Measurements from ENCODE around the gene LEP. TPM values are rescaled to one million over a fixed set of nuclear protein-coding genes. Genes with fewer than 3 reads are reported as not detected.

Gene LEP
- total and polyA plus RNA-seq, 7 experiments from 2014 or later = 0.10 TPM; not detected in 6

GRCh38 chr7:128205068-128205467 is 36.0 kb upstream of the LEP start:
- CTCF ChIA-PET = interaction anchor here (8.1 kb wide), 1 partner anchor 496 kb away, joined by 164 read pairs; no protein-coding TSS in a partner anchor
- ATAC-seq = no peak
- no peak overlapping the region for H3K27ac ChIP-seq (ENCODE audit: low read depth, low read length)
- no peaks in the 10 kb centered on the region for H3K9me3 ChIP-seq (ENCODE audit: control insufficient read depth in 2 of 3, low read length in 3 of 3)
- H3K27me3 Mint-ChIP-seq = peaks cover 33 to 52% (median 46%) of the 10 kb centered on the region in 5 donors
- H3K4me3 ChIP-seq (ENCODE audit: low read length) = no peak overlapping the region
- peaks cover 0 to 2% (median 0%) of the 10 kb centered on the region in 11 donors for H3K9me3 Mint-ChIP-seq
- H3K36me3 Mint-ChIP-seq = peaks cover 0 to 7% (median 0%) of the 10 kb centered on the region in 5 donors
- no peak overlapping the region for H3K4me3 Mint-ChIP-seq
- POLR2A ChIA-PET = no interaction called here
- H3K4me1 Mint-ChIP-seq = peaks cover 4 to 22% (median 21%) of the 10 kb centered on the region in 7 donors
- H3K27me3 ChIP-seq (ENCODE audit: control insufficient read depth in 2 of 2, insufficient read depth in 2 of 2, low read length in 2 of 2) = peaks cover 0 to 23% of the 10 kb centered on the region in 2 donors
- H3K36me3 ChIP-seq (ENCODE audit: control insufficient read depth in 2 of 3, insufficient read depth in 3 of 3, low read length in 3 of 3) = no peaks in the 10 kb centered on the region
- no peak for DNase-seq
- intact Hi-C loops (cut with micrococcal nuclease) = loop anchor here in 1 of 2 donors (10.0 kb wide), 2 partner anchors 170 to 700 kb away; partner anchors contain the start of gene LRRC4
- no peak overlapping the region for H3K27ac Mint-ChIP-seq
- H3K4me1 ChIP-seq (ENCODE audit: control insufficient read depth in 2 of 2, insufficient read depth in 2 of 2, low read length in 2 of 2) = peaks cover 0 to 8% of the 10 kb centered on the region in 2 donors

GRCh38 chr7:128206017-128206746 is 34.9 kb upstream of the LEP start:
- H3K4me3 Mint-ChIP-seq = no peak overlapping the region
- DNase-seq (no peak), ATAC-seq (no peak)
- peaks cover 0 to 2% (median 0%) of the 10 kb centered on the region in 11 donors for H3K9me3 Mint-ChIP-seq
- POLR2A ChIA-PET = no interaction called here
- H3K4me1 ChIP-seq (ENCODE audit: control insufficient read depth in 2 of 2, insufficient read depth in 2 of 2, low read length in 2 of 2) = peaks cover 0 to 8% of the 10 kb centered on the region in 2 donors
- peaks cover 0 to 7% (median 0%) of the 10 kb centered on the region in 5 donors for H3K36me3 Mint-ChIP-seq
- H3K27ac Mint-ChIP-seq = no peak overlapping the region
- no peak overlapping the region for H3K27ac ChIP-seq (ENCODE audit: low read depth, low read length)
- H3K36me3 ChIP-seq (ENCODE audit: control insufficient read depth in 2 of 3, insufficient read depth in 3 of 3, low read length in 3 of 3) = no peaks in the 10 kb centered on the region
- H3K9me3 ChIP-seq (ENCODE audit: control insufficient read depth in 2 of 3, low read length in 3 of 3) = no peaks in the 10 kb centered on the region
- peaks cover 0 to 18% of the 10 kb centered on the region in 2 donors for H3K27me3 ChIP-seq (ENCODE audit: control insufficient read depth in 2 of 2, insufficient read depth in 2 of 2, low read length in 2 of 2)
- no peak overlapping the region for H3K4me3 ChIP-seq (ENCODE audit: low read length)
- intact Hi-C loops (cut with micrococcal nuclease) = loop anchor here in 1 of 2 donors (10.0 kb wide), 2 partner anchors 171 to 701 kb away; partner anchors contain the start of gene LRRC4
- CTCF ChIA-PET = interaction anchor here (8.1 kb wide), 1 partner anchor 498 kb away, joined by 164 read pairs; no protein-coding TSS in a partner anchor
- peaks cover 4 to 13% (median 13%) of the 10 kb centered on the region in 7 donors for H3K4me1 Mint-ChIP-seq
- H3K27me3 Mint-ChIP-seq = peaks cover 24 to 43% (median 39%) of the 10 kb centered on the region in 5 donors

GRCh38 chr7:128206747-128207500 is 34.2 kb upstream of the LEP start:
- Mint-ChIP-seq H3K4me1 (peaks cover under 1 to 8% (median 6%) of the 10 kb centered on the region in 7 donors), H3K27me3 (peaks cover 19 to 36% (median 33%) of the 10 kb centered on the region in 5 donors), H3K36me3 (peaks cover 0 to 1% (median 0%) of the 10 kb centered on the region in 5 donors), H3K27ac (no peak overlapping the region), H3K4me3 (no peak overlapping the region), H3K9me3 (no peaks in the 10 kb centered on the region)
- Histone ChIP-seq H3K27me3 (ENCODE audit: control insufficient read depth in 2 of 2, insufficient read depth in 2 of 2, low read length in 2 of 2) (peaks cover 0 to 14% of the 10 kb centered on the region in 2 donors), H3K36me3 (ENCODE audit: control insufficient read depth in 2 of 3, insufficient read depth in 3 of 3, low read length in 3 of 3) (no peaks in the 10 kb centered on the region), H3K4me3 (ENCODE audit: low read length) (no peak overlapping the region), H3K4me1 (ENCODE audit: control insufficient read depth in 2 of 2, insufficient read depth in 2 of 2, low read length in 2 of 2) (peaks cover 0 to 3% of the 10 kb centered on the region in 2 donors), H3K27ac (ENCODE audit: low read depth, low read length) (no peak overlapping the region), H3K9me3 (ENCODE audit: control insufficient read depth in 2 of 3, low read length in 3 of 3) (no peaks in the 10 kb centered on the region)
- ChIA-PET POLR2A (no interaction called here), CTCF (interaction anchor here (8.1 kb wide), 1 partner anchor 498 kb away, joined by 164 read pairs; no protein-coding TSS in a partner anchor)
- DNase-seq (peak in 1 of 9 donors; percentile 16), ATAC-seq (no peak)
- intact Hi-C loops (cut with micrococcal nuclease) = loop anchor here in 1 of 2 donors (10.0 kb wide), 2 partner anchors 172 to 702 kb away; partner anchors contain the start of gene LRRC4

- ChIA-PET CTCF (interaction anchor here (8.1 kb wide), 1 partner anchor 499 kb away, joined by 164 read pairs; no protein-coding TSS in a partner anchor), POLR2A (no interaction called here)
- Histone ChIP-seq H3K9me3 (ENCODE audit: control insufficient read depth in 2 of 3, low read length in 3 of 3) (no peaks in the 10 kb centered on the region), H3K36me3 (ENCODE audit: control insufficient read depth in 2 of 3, insufficient read depth in 3 of 3, low read length in 3 of 3) (no peaks in the 10 kb centered on the region), H3K4me3 (ENCODE audit: low read length) (no peak overlapping the region), H3K27me3 (ENCODE audit: control insufficient read depth in 2 of 2, insufficient read depth in 2 of 2, low read length in 2 of 2) (peaks cover 0 to 7% of the 10 kb centered on the region in 2 donors), H3K27ac (ENCODE audit: low read depth, low read length) (no peak overlapping the region), H3K4me1 (ENCODE audit: control insufficient read depth in 2 of 2, insufficient read depth in 2 of 2, low read length in 2 of 2) (no peaks in the 10 kb centered on the region)
- intact Hi-C loops (cut with micrococcal nuclease) = loop anchor here (2.0 to 10.0 kb wide), 5 partner anchors 173 to 859 kb away; partner anchors contain the start of gene LRRC4 (in 1 of the 2)
- peaks cover 0 to 2% (median under 1%) of the 10 kb centered on the region in 7 donors for H3K4me1 Mint-ChIP-seq
- peaks cover 12 to 30% (median 26%) of the 10 kb centered on the region in 5 donors for H3K27me3 Mint-ChIP-seq
- no peaks in the 10 kb centered on the region for H3K36me3 Mint-ChIP-seq
- no peak for ATAC-seq
- H3K4me3 Mint-ChIP-seq = no peak overlapping the region
- no peaks in the 10 kb centered on the region for H3K9me3 Mint-ChIP-seq
- H3K27ac Mint-ChIP-seq = no peak overlapping the region
- DNase-seq = peak in 1 of 9 donors; percentile 13
Observed at GRCh38 chr7:128207609-128208008, 33.5 kb upstream of the LEP start.

- Mint-ChIP-seq H3K36me3 (no peaks in the 10 kb centered on the region), H3K27ac (no peak overlapping the region), H3K4me3 (no peak overlapping the region), H3K27me3 (peaks cover 0 to 24% (median 19%) of the 10 kb centered on the region in 5 donors), H3K9me3 (no peaks in the 10 kb centered on the region), H3K4me1 (peaks cover 0 to 2% (median 0%) of the 10 kb centered on the region in 7 donors)
- Histone ChIP-seq H3K27ac (ENCODE audit: low read depth, low read length) (no peak overlapping the region), H3K9me3 (ENCODE audit: control insufficient read depth in 2 of 3, low read length in 3 of 3) (no peaks in the 10 kb centered on the region), H3K27me3 (ENCODE audit: control insufficient read depth in 2 of 2, insufficient read depth in 2 of 2, low read length in 2 of 2) (no peaks in the 10 kb centered on the region), H3K4me3 (ENCODE audit: low read length) (no peak overlapping the region), H3K4me1 (ENCODE audit: control insufficient read depth in 2 of 2, insufficient read depth in 2 of 2, low read length in 2 of 2) (no peaks in the 10 kb centered on the region), H3K36me3 (ENCODE audit: control insufficient read depth in 2 of 3, insufficient read depth in 3 of 3, low read length in 3 of 3) (no peaks in the 10 kb centered on the region)
- ATAC-seq (peak; percentile 94), DNase-seq (peak; percentile 44 to 73 (median 64))
- ChIA-PET CTCF (interaction anchor here (0.5 to 8.1 kb wide), 23 partner anchors 12 to 695 kb away, joined by 3 to 164 read pairs (median 3); partner anchors contain the start of gene ARF5), POLR2A (interaction anchor here (1.1 kb wide), 1 partner anchor 501 kb away, joined by 3 read pairs; no protein-coding TSS in a partner anchor)
- intact Hi-C loops (cut with micrococcal nuclease) = loop anchor here (1.0 to 10.0 kb wide), 10 partner anchors 74 to 861 kb away; partner anchors contain the start of gene LRRC4 (in 1 of the 2)
Observed at GRCh38 chr7:128209229-128210035, 31.6 kb upstream of the LEP start.

- Histone ChIP-seq H3K27me3 (ENCODE audit: control insufficient read depth in 2 of 2, insufficient read depth in 2 of 2, low read length in 2 of 2) (no peaks in the 10 kb centered on the region), H3K36me3 (ENCODE audit: control insufficient read depth in 2 of 3, insufficient read depth in 3 of 3, low read length in 3 of 3) (no peaks in the 10 kb centered on the region), H3K9me3 (ENCODE audit: control insufficient read depth in 2 of 3, low read length in 3 of 3) (no peaks in the 10 kb centered on the region), H3K4me3 (ENCODE audit: low read length) (no peak overlapping the region), H3K27ac (ENCODE audit: low read depth, low read length) (no peak overlapping the region), H3K4me1 (ENCODE audit: control insufficient read depth in 2 of 2, insufficient read depth in 2 of 2, low read length in 2 of 2) (no peaks in the 10 kb centered on the region)
- POLR2A ChIA-PET = no interaction called here
- Mint-ChIP-seq H3K27ac (no peak overlapping the region), H3K4me3 (no peak overlapping the region), H3K9me3 (no peaks in the 10 kb centered on the region), H3K4me1 (peaks cover 0 to 2% (median 0%) of the 10 kb centered on the region in 7 donors), H3K27me3 (peaks cover 0 to 19% (median 15%) of the 10 kb centered on the region in 5 donors), H3K36me3 (no peaks in the 10 kb centered on the region)
- DNase-seq (no peak), ATAC-seq (no peak)
- CTCF ChIA-PET = interaction anchor here (0.6 to 8.1 kb wide), 19 partner anchors 11 to 695 kb away, joined by 3 to 164 read pairs (median 3); no protein-coding TSS in a partner anchor
- intact Hi-C loops (cut with micrococcal nuclease) = no loop called here
Observed at GRCh38 chr7:128210036-128210347, 31.1 kb upstream of the LEP start.

Measured in naive thymus-derived CD4-positive, alpha-beta T cell (primary cell).